Measurements from ENCODE around the gene POLR3A. TPM values are rescaled to one million over a fixed set of nuclear protein-coding genes. Genes with fewer than 3 reads are reported as not detected.
A peak's percentile ranks its signal among the peaks of the same experiment; 100 is the strongest.

The POLR3A gene
- total and polyA plus RNA-seq, 2 of the 13 experiments (the other 11 are each of a cell fraction or from before 2014, with no cell fraction given) = 13.6 to 19.2 TPM

DNA sequence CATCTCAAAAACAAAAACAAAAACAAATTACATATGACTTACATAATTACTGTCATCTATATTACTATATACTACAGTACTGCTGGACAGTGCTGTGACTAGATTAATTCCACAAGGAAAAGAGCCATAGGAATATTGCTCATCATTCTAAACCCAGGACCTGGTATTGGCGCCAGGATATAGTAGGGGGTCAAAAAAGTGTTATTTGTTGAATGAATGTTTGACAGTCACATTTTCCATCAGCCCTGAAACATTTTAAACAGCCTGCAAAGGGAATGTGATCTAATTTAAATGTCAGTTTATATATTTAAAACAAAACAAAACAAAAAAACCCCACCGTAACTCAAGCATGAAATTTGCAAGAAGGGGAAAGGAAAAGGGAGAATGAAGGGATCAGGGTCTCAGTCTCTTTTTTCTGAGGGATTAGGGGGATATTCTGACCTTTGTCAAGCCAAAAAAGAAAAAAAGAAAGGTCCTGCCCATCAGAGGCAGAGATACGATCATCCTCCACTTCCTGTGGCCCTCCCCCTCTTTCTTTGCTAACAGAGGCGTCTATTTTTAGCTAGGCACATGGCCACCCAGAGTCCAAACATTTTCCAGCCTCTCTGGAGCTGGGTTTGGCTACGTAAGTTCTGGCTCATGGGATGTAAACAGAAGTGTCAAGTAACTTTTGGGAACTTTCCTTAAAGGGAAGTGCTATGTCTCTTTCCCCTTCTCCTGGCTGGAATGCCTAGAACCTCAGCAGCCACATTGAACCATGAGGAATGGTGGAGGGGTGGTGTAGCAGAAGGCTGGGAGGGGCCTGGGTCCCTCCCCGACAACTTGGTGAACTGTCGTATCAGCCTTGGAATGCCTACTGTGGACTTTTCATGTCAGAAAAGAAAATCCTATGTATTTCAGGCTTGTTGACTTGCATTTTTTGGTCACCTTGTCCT is 58.2 kb downstream of the POLR3A start (continued):
- TF ChIP-seq, protein P1, sequence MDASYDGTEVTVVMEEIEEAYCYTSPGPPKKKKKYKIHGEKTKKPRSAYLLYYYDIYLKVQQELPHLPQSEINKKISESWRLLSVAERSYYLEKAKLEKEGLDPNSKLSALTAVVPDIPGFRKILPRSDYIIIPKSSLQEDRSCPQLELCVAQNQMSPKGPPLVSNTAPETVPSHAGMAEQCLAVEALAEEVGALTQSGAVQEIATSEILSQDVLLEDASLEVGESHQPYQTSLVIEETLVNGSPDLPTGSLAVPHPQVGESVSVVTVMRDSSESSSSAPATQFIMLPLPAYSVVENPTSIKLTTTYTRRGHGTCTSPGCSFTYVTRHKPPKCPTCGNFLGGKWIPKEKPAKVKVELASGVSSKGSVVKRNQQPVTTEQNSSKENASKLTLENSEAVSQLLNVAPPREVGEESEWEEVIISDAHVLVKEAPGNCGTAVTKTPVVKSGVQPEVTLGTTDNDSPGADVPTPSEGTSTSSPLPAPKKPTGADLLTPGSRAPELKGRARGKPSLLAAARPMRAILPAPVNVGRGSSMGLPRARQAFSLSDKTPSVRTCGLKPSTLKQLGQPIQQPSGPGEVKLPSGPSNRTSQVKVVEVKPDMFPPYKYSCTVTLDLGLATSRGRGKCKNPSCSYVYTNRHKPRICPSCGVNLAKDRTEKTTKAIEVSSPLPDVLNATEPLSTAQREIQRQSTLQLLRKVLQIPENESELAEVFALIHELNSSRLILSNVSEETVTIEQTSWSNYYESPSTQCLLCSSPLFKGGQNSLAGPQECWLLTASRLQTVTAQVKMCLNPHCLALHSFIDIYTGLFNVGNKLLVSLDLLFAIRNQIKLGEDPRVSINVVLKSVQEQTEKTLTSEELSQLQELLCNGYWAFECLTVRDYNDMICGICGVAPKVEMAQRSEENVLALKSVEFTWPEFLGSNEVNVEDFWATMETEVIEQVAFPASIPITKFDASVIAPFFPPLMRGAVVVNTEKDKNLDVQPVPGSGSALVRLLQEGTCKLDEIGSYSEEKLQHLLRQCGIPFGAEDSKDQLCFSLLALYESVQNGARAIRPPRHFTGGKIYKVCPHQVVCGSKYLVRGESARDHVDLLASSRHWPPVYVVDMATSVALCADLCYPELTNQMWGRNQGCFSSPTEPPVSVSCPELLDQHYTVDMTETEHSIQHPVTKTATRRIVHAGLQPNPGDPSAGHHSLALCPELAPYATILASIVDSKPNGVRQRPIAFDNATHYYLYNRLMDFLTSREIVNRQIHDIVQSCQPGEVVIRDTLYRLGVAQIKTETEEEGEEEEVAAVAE (CRISPR knock-in tag; IDR thresholded peaks at IDR 0.05; ENCODE audit: borderline replicate concordance) = no peak
- TF ChIP-seq, protein P2, sequence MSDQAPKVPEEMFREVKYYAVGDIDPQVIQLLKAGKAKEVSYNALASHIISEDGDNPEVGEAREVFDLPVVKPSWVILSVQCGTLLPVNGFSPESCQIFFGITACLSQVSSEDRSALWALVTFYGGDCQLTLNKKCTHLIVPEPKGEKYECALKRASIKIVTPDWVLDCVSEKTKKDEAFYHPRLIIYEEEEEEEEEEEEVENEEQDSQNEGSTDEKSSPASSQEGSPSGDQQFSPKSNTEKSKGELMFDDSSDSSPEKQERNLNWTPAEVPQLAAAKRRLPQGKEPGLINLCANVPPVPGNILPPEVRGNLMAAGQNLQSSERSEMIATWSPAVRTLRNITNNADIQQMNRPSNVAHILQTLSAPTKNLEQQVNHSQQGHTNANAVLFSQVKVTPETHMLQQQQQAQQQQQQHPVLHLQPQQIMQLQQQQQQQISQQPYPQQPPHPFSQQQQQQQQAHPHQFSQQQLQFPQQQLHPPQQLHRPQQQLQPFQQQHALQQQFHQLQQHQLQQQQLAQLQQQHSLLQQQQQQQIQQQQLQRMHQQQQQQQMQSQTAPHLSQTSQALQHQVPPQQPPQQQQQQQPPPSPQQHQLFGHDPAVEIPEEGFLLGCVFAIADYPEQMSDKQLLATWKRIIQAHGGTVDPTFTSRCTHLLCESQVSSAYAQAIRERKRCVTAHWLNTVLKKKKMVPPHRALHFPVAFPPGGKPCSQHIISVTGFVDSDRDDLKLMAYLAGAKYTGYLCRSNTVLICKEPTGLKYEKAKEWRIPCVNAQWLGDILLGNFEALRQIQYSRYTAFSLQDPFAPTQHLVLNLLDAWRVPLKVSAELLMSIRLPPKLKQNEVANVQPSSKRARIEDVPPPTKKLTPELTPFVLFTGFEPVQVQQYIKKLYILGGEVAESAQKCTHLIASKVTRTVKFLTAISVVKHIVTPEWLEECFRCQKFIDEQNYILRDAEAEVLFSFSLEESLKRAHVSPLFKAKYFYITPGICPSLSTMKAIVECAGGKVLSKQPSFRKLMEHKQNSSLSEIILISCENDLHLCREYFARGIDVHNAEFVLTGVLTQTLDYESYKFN (CRISPR knock-in tag; conservative IDR thresholded peaks at IDR 0.05) = peak; percentile 95
- TF ChIP-seq ZNF772 (CRISPR knock-in tag; IDR thresholded peaks at IDR 0.05) (no peak; the same call in 1 of the 2 replicates), PITX1 (CRISPR knock-in tag; IDR thresholded peaks at IDR 0.05) (peak; percentile 76; the same call in 1 of the 2 replicates), SRF (IDR thresholded peaks at IDR 0.05; ENCODE audit: low read depth, low read length) (peak; percentile 68), GATAD2A (CRISPR knock-in tag; IDR thresholded peaks at IDR 0.05) (peak; percentile 86), ETV5 (CRISPR knock-in tag; IDR thresholded peaks at IDR 0.05; ENCODE audit: borderline replicate concordance) (peak; percentile 96), SMARCC2 (IDR thresholded peaks at IDR 0.05) (no peak), CREB1 (IDR thresholded peaks at IDR 0.05) (no peak), CREB1 (CRISPR knock-in tag; IDR thresholded peaks at IDR 0.05) (peak; percentile 37; the same call in 1 of the 2 replicates), ZNF616 (CRISPR knock-in tag; IDR thresholded peaks at IDR 0.05; ENCODE audit: low read depth) (no peak), ZSCAN29 (CRISPR knock-in tag; conservative IDR thresholded peaks at IDR 0.05) (0 out of 2 replicates have a peak, but pooled peaks have one; percentile 63), ZNF564 (CRISPR knock-in tag; IDR thresholded peaks at IDR 0.05) (0 out of 2 replicates have a peak, but pooled peaks have one; percentile 21), SP4 (CRISPR knock-in tag; IDR thresholded peaks at IDR 0.05) (no peak), HOXD1 (CRISPR knock-in tag; IDR thresholded peaks at IDR 0.05) (no peak)
- TF ChIP-seq, protein P3, sequence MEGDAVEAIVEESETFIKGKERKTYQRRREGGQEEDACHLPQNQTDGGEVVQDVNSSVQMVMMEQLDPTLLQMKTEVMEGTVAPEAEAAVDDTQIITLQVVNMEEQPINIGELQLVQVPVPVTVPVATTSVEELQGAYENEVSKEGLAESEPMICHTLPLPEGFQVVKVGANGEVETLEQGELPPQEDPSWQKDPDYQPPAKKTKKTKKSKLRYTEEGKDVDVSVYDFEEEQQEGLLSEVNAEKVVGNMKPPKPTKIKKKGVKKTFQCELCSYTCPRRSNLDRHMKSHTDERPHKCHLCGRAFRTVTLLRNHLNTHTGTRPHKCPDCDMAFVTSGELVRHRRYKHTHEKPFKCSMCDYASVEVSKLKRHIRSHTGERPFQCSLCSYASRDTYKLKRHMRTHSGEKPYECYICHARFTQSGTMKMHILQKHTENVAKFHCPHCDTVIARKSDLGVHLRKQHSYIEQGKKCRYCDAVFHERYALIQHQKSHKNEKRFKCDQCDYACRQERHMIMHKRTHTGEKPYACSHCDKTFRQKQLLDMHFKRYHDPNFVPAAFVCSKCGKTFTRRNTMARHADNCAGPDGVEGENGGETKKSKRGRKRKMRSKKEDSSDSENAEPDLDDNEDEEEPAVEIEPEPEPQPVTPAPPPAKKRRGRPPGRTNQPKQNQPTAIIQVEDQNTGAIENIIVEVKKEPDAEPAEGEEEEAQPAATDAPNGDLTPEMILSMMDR (CRISPR knock-in tag; IDR thresholded peaks at IDR 0.05) = 0 out of 2 replicates have a peak, but pooled peaks have one; percentile 10
- TF ChIP-seq, protein P4, sequence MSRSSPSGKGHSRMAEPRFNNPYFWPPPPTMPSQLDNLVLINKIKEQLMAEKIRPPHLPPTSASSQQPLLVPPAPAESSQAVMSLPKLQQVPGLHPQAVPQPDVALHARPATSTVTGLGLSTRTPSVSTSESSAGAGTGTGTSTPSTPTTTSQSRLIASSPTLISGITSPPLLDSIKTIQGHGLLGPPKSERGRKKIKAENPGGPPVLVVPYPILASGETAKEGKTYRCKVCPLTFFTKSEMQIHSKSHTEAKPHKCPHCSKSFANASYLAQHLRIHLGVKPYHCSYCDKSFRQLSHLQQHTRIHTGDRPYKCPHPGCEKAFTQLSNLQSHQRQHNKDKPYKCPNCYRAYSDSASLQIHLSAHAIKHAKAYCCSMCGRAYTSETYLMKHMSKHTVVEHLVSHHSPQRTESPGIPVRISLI (CRISPR knock-in tag; IDR thresholded peaks at IDR 0.05; ENCODE audit: borderline replicate concordance) = peak; percentile 95
- TF ChIP-seq, protein P5, sequence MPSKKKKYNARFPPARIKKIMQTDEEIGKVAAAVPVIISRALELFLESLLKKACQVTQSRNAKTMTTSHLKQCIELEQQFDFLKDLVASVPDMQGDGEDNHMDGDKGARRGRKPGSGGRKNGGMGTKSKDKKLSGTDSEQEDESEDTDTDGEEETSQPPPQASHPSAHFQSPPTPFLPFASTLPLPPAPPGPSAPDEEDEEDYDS (CRISPR knock-in tag; IDR thresholded peaks at IDR 0.05) = no peak
